H1 (cell line): ENCODE measurements around the gene KIF5A. TPM values are rescaled to one million over a fixed set of nuclear protein-coding genes. Genes with fewer than 3 reads are reported as not detected.
A peak's percentile ranks its signal among the peaks of the same experiment; 100 is the strongest.

Source experiments
- BACH1 ChIP-seq: IDR thresholded peaks from 2 replicates; pipeline ENCODE4 v1.6.1; 2012; ENCODE audit warnings: low read length, improper control_type of control experiment
- CEBPB ChIP-seq: IDR thresholded peaks from 2 replicates; pipeline ENCODE4 v1.6.1; 2012; ENCODE audit warnings: low read depth, low read length
- EP300 ChIP-seq, 2 experiments: IDR thresholded peaks; 1 replicate in 1 of 2; 2 replicates in 1 of 2; pipeline ENCODE4 v1.6.1; 2011 to 2012; ENCODE audit warnings: low read depth in 2 of 2, low read length in 2 of 2, mild to moderate bottlenecking in 2 of 2, borderline replicate concordance in 1 of 2, inconsistent platforms in 1 of 2, moderate library complexity in 1 of 2
- GABPA ChIP-seq: IDR thresholded peaks from 2 replicates; pipeline ENCODE4 v1.6.1; 2011; ENCODE audit warnings: mild to moderate bottlenecking, low read length, moderate library complexity, borderline replicate concordance; ENCODE audit not compliant: insufficient read depth
- HDAC2 ChIP-seq, 2 experiments: fragments of 300-600 bp in 1 of 2; sonication (generic) in 1 of 2; IDR thresholded peaks; 2 replicates each; pipeline ENCODE4 v1.6.1; 2011 to 2012; ENCODE audit warnings: low read depth in 2 of 2, low read length in 2 of 2, mild to moderate bottlenecking in 2 of 2, moderate library complexity in 2 of 2, borderline replicate concordance in 1 of 2, inconsistent platforms in 1 of 2
- JUN ChIP-seq: IDR thresholded peaks from 2 replicates; pipeline ENCODE4 v1.6.1; 2011; ENCODE audit warnings: low read depth, mild to moderate bottlenecking, improper control_type of control experiment, low read length
- KDM5A ChIP-seq: fragments of 200-600 bp; IDR thresholded peaks from 2 replicates; pipeline ENCODE4 v1.7.1; 2012; ENCODE audit warnings: mild to moderate bottlenecking, low read length, inconsistent platforms, mixed read lengths
- MAFK ChIP-seq: IDR thresholded peaks from 2 replicates; pipeline ENCODE4 v1.6.1; 2012; ENCODE audit warnings: low read depth, mild to moderate bottlenecking, improper control_type of control experiment, low read length
- POLR2AphosphoS5 ChIP-seq: IDR thresholded peaks from 2 replicates; pipeline ENCODE4 v1.6.1; 2011; ENCODE audit warnings: low read depth, low read length
- RAD21 ChIP-seq, 2 experiments: IDR thresholded peaks in 1 of 2; conservative IDR thresholded peaks in 1 of 2; 2 replicates each; pipeline ENCODE4 v1.6.1; 2011; ENCODE audit warnings: low read depth in 2 of 2, low read length in 2 of 2, improper control_type of control experiment in 1 of 2, inconsistent platforms in 1 of 2, mild to moderate bottlenecking in 1 of 2, moderate library complexity in 1 of 2
- SAP30 ChIP-seq: fragments of 300-600 bp; sonication (generic); IDR thresholded peaks from 2 replicates; pipeline ENCODE4 v1.7.1; 2012; ENCODE audit warnings: low read length, moderate library complexity, mild to moderate bottlenecking, inconsistent platforms; ENCODE audit not compliant: insufficient read depth, insufficient replicate concordance
- SIN3A ChIP-seq, 2 experiments: IDR thresholded peaks in 1 of 2; conservative IDR thresholded peaks in 1 of 2; 2 replicates each; pipeline ENCODE4 v1.6.1; 2011 to 2012; ENCODE audit warnings: low read length in 2 of 2, improper control_type of control experiment in 1 of 2, low read depth in 1 of 2, mild to moderate bottlenecking in 1 of 2
- SIRT6 ChIP-seq: IDR thresholded peaks from one replicate; pipeline ENCODE4 v1.7.1; 2012; ENCODE audit warnings: low read length, inconsistent platforms
- SP2 ChIP-seq: IDR thresholded peaks from 2 replicates; pipeline ENCODE4 v1.6.1; 2012; ENCODE audit warnings: mild to moderate bottlenecking, low read length, inconsistent platforms
- SUZ12 ChIP-seq: fragments of 200-600 bp; sonication (generic); IDR thresholded peaks from 2 replicates; pipeline ENCODE4 v1.6.1; 2012; ENCODE audit warnings: mild to moderate bottlenecking, inconsistent platforms, low read length, moderate library complexity, mixed read lengths
- TAF1 ChIP-seq: IDR thresholded peaks from 2 replicates; pipeline ENCODE4 v1.6.1; 2011; ENCODE audit warnings: mild to moderate bottlenecking, low read depth, low read length
- TAF7 ChIP-seq: optimal IDR thresholded peaks from 2 replicates; pipeline ENCODE3; 2011; ENCODE audit warnings: low read depth, mild to moderate bottlenecking, inconsistent platforms, low read length, moderate library complexity, borderline replicate concordance
- ZNF274 ChIP-seq: IDR thresholded peaks from 2 replicates; pipeline ENCODE4 v1.7.0; 2012; ENCODE audit warnings: low read length, borderline replicate concordance; ENCODE audit errors: extremely low read depth
- polyA plus RNA-seq, 7 experiments: library from polyadenylated mRNA; depleted of rRNA in 3 of 7; stranded (reverse) in 5 of 7; unstranded in 2 of 7; fragments of >200 nt in 5 of 7; fragments of 200-250 nt in 2 of 7; gene quantifications; 1 replicate in 5 of 7; 2 replicates in 1 of 7; 4 replicates in 1 of 7; pipeline versions ENCODE4 v1.2.1 to v1.2.3, GENCODE V29; 2011 to 2013; ENCODE audit warnings: missing spikeins in 2 of 7, mixed read lengths in 2 of 7
- total RNA-seq: library from RNA; stranded (reverse); fragmentation: NEBNext Ultra II Directional; extraction: Animal tissue kit (Norgen Biotek cat#: 25700); gene quantifications from 2 replicates; pipeline ENCODE4 v1.2.1, GENCODE V29; 2021
- TF ChIP-seq, protein P1 (sequence below): IDR thresholded peaks from 2 replicates; pipeline ENCODE4 v1.6.1; 2012; ENCODE audit warnings: low read length, inconsistent platforms
- TF ChIP-seq, protein P2 (sequence below): IDR thresholded peaks from 2 replicates; pipeline ENCODE4 v1.6.1; 2012; ENCODE audit warnings: inconsistent platforms

KIF5A gene
- total and polyA plus RNA-seq, 2 of the 8 experiments (the other 6 are each of a cell fraction or from before 2014, with no cell fraction given): 10.7 to 21.9 TPM

DNA sequence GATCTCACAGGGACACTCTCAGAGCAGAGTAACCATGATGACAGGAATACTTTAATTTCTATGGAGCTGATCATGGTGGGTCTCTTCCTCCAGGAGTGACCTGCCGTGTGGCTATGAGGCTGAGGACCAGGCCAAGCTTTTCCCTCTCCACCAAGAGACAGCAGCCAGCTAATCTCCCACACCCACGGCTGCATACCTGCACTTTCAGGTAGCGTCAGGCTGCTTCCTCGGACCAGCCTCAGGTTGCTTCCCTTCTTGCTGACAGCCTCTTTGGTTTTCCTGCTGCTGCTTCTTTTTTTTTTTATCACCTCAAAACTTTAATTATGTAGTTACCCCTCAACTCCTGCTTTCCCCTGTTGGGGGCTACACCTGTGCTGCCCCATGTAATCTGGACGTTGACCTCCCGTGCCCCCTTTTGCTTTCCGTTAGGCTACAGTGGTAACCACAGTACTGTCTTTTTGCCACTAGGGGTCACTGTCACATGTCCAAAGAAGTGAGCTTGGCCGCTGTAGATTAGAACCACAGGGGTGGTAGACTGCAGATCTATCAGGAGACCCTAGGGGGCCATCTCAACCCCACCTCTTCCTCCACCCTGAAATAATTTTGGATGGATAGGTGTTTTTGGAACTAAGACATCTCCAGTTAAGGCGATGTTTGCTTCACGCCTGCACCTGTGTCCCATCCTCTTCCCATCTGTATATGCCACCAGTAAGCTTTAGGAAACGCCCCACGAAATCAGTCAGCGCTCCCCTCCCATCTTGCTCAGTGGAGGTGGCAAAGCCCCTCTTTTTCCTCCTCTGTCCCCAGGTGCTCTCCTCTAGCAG, 33.4 kb downstream of the KIF5A start (continued):
- TF ChIP-seq SAP30 (no peak), BACH1 (no peak), TAF1 (no peak), GABPA (no peak), SUZ12 (no peak), RAD21 (IDR thresholded peaks at IDR 0.05 in 1 of 2, conservative IDR thresholded peaks at IDR 0.05 in 1 of 2; ENCODE audit: low read depth in 2 of 2, low read length in 2 of 2) (peak; percentile 88 to 94), HDAC2 (IDR thresholded peaks at IDR 0.05; ENCODE audit: borderline replicate concordance in 1 of 2, low read depth in 2 of 2, low read length in 2 of 2) (no peak), SIRT6 (no peak), EP300 (IDR thresholded peaks at IDR 0.05; ENCODE audit: borderline replicate concordance in 1 of 2, low read depth in 2 of 2, low read length in 2 of 2) (no peak), CEBPB (no peak), ZNF274 (no peak), SIN3A (conservative IDR thresholded peaks at IDR 0.05 in 1 of 2, IDR thresholded peaks at IDR 0.05 in 1 of 2; ENCODE audit: low read depth in 1 of 2, low read length in 2 of 2) (0 out of 4 replicates have a peak, but pooled peaks have one; percentile 44 to 54), SP2 (no peak), JUN (no peak), TAF7 (no peak), POLR2AphosphoS5 (no peak), MAFK (no peak), KDM5A (no peak)
- TF ChIP-seq, protein P1, sequence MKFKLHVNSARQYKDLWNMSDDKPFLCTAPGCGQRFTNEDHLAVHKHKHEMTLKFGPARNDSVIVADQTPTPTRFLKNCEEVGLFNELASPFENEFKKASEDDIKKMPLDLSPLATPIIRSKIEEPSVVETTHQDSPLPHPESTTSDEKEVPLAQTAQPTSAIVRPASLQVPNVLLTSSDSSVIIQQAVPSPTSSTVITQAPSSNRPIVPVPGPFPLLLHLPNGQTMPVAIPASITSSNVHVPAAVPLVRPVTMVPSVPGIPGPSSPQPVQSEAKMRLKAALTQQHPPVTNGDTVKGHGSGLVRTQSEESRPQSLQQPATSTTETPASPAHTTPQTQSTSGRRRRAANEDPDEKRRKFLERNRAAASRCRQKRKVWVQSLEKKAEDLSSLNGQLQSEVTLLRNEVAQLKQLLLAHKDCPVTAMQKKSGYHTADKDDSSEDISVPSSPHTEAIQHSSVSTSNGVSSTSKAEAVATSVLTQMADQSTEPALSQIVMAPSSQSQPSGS: no peak
- TF ChIP-seq, protein P2, sequence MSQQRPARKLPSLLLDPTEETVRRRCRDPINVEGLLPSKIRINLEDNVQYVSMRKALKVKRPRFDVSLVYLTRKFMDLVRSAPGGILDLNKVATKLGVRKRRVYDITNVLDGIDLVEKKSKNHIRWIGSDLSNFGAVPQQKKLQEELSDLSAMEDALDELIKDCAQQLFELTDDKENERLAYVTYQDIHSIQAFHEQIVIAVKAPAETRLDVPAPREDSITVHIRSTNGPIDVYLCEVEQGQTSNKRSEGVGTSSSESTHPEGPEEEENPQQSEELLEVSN: no peak
